Mucosa of descending colon (tissue), 3 donors: ENCODE data around the gene KRT17. TPM values are rescaled to one million over a fixed set of nuclear protein-coding genes. Genes with fewer than 3 reads are reported as not detected.
A peak's percentile ranks its signal among the peaks of the same experiment; 100 is the strongest.

Experiments
- ATAC-seq: fragments of 200-7000 bp; cut with Tn5 transposase; one replicate; pipeline ENCODE4 v1.9.1; 2020; ENCODE audit warnings: mild to moderate bottlenecking, moderate library complexity
- DNase-seq, 3 donors: peaks; one replicate each; pipeline ENCODE4 v3.0.0-alpha.2; 2020
- H3K36me3 ChIP-seq: fragments of 200-600 bp; one replicate; pipeline ENCODE4 v1.8.0; 2021; ENCODE audit warnings: low read depth, mild to moderate bottlenecking
- H3K4me1 ChIP-seq: fragments of 200-600 bp; one replicate; pipeline ENCODE4 v1.8.0; 2021; ENCODE audit warnings: low read depth, mild to moderate bottlenecking
- H3K4me3 ChIP-seq: fragments of 200-600 bp; one replicate; pipeline ENCODE4 v1.8.0; 2021; ENCODE audit warnings: mild to moderate bottlenecking
- H3K9me3 ChIP-seq: fragments of 200-600 bp; one replicate; pipeline ENCODE4 v1.8.0; 2021; ENCODE audit warnings: mild to moderate bottlenecking
- intact Hi-C, 2 donors: fragments of 100-400 bp; cut with DNase I in 1 of 2; cut with micrococcal nuclease in 1 of 2; formaldehyde crosslinking; loops; one replicate each; pipeline versions ENCODE4 v1.11.0 to v1.11.1; 2022; cut with DNase I, micrococcal nuclease
- total RNA-seq, 3 donors: library from RNA; stranded (reverse); fragmentation: NEBNext Ultra II Directional in 2 of 3; extraction: Animal tissue kit (Norgen Biotek cat#: 25700) in 2 of 3; gene quantifications; one replicate each; pipeline versions ENCODE4 v1.2.1 to v1.2.4, GENCODE V29; 2021 to 2023
- TF ChIP-seq, protein P1 (sequence below): fragments of 200-600 bp; IDR thresholded peaks from one replicate; pipeline ENCODE4 v1.8.0; 2022; ENCODE audit warnings: antibody characterized with exemption, mild to moderate bottlenecking
- donor health status: DM: no; HTN: no; CAD: no; lungs with moderate emphysema.
- donor health status: DM: no; HTN: no; CAD: no.
- donor health status: DM: no; HTN: yes; CAD: no.

Gene KRT17
- total RNA-seq, 3 donors from 2014 or later, result 0.76 TPM; not detected in 2

DNA sequence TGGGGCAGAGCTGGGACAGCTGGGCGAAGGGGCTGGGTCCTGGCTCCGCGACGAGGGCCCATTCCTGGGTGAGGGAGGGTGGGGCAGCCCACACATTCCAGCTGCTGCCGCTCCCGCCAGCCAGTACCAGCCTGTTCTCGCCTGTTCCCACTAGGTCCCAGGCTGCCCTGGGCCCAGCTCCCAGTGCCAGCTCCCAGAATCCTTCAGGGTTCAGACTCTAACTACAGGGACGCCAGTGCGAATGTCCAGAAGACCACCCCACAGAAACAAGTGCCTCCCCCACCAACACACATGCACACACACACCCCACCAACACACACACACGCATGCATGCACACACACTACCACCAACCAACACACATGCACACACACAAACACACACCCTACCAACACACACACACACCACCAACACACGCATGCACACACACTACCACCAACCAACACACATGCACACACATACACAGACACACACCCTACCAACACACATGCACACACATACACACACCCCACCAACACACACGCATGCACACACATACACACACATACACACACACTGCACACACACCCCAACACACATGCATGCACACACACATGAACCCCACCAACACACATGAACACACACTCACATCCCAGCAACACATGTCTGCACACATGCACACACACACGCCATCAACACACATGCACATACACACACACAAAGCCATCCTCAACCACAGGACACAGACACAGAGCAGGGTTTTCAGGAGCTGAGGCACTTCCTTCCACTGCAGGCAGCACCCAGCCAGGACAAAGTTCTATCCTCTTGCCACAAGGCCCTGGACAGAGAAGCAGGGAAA, 27.5 kb upstream of the KRT17 start:
- H3K4me3 ChIP-seq, result no peak overlapping the region
- TF ChIP-seq, protein P1, sequence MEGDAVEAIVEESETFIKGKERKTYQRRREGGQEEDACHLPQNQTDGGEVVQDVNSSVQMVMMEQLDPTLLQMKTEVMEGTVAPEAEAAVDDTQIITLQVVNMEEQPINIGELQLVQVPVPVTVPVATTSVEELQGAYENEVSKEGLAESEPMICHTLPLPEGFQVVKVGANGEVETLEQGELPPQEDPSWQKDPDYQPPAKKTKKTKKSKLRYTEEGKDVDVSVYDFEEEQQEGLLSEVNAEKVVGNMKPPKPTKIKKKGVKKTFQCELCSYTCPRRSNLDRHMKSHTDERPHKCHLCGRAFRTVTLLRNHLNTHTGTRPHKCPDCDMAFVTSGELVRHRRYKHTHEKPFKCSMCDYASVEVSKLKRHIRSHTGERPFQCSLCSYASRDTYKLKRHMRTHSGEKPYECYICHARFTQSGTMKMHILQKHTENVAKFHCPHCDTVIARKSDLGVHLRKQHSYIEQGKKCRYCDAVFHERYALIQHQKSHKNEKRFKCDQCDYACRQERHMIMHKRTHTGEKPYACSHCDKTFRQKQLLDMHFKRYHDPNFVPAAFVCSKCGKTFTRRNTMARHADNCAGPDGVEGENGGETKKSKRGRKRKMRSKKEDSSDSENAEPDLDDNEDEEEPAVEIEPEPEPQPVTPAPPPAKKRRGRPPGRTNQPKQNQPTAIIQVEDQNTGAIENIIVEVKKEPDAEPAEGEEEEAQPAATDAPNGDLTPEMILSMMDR, result no peak
- peaks cover 79% of the 10 kb centered on the region for H3K4me1 ChIP-seq
- H3K36me3 ChIP-seq, result no peaks in the 10 kb centered on the region
- peak; percentile 91 to 93 (median 93) for DNase-seq
- no peaks in the 10 kb centered on the region for H3K9me3 ChIP-seq
- ATAC-seq, result peak; percentile 56
- intact Hi-C loops, result no loop called here

DNA sequence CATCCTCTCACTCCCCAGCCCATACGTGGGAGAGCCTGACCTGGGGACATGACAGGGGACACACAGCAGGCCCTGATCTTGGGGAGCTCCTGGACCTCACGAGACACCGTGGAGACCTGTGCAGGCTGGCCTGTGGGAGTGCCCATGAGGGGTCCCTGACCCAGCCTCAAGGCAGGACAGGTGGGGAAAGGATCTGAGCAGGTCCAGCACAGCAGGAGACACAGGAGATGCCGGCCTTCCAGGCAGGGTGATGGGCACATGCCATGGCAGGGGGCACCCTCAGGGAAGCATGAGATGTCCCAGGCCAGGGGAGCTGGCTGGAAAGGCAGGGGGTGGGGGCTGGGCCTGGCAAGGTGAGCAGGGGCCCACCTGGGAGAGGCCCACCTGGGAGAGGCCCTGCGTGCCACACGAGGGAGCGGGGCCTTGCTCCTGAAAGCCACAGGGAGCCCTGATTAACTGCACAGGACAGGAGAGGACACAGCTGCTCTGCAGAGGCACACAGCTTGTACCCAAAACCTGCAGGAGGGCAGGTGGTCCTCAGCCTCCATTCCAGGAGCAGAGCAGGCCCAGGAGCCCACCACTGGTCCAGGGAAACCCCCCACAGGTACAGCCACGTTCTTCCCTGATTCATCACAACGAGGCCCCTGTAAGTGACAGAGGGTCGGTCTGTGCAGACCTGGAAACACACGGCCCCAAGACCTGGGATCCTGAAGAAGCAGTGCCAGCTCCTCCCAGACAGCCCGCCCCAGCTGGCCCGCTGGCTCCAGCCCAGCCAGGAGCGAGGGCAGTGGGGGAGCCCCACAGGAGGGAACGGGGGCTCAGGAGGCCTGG, 26.6 kb upstream of the KRT17 start:
- H3K4me3 ChIP-seq, result no peak overlapping the region

DNA sequence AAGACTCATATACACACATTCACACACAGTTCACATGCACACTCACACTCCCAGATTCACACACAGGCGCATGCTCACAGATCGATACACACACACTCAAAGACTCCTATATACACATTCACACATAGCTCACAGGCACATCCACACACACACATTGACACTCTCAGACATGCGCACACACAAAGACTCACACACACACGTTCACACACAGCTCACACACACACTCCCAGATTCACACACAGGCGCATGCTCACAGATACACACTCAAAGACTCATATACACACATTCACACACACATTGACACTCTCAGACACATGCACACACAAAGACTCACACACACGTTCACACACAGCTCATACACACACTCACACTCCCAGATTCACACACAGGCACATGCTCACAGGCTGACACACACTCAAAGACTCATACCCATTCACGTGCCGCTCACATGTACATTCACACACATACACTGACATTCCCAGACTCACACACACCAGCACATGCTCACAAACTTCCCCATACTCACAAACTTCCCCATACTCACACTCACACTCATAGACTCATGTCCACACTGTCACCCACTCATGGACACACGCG, 25.6 kb upstream of the KRT17 start:
- H3K9me3 ChIP-seq, result no peaks in the 10 kb centered on the region
- ATAC-seq (no peak), DNase-seq (no peak)
- peaks cover 61% of the 10 kb centered on the region for H3K4me1 ChIP-seq
- TF ChIP-seq, protein P1, result no peak
- H3K4me3 ChIP-seq, result no peak overlapping the region
- H3K36me3 ChIP-seq, result no peaks in the 10 kb centered on the region
- intact Hi-C loops, result loop anchor here in 1 of 2 donors (10.0 kb wide), 1 partner anchor 95 kb away; no protein-coding TSS in a partner anchor

More for the DNA sequence above, 26.6 kb upstream of the KRT17 start:
- no peaks in the 10 kb centered on the region for H3K9me3 ChIP-seq
- no peaks in the 10 kb centered on the region for H3K36me3 ChIP-seq
- intact Hi-C loops, result no loop called here
- peak in 2 of 3 donors; percentile 55 to 61 for DNase-seq
- peaks cover 70% of the 10 kb centered on the region for H3K4me1 ChIP-seq
- TF ChIP-seq, protein P1, result no peak
- no peak for ATAC-seq

DNA sequence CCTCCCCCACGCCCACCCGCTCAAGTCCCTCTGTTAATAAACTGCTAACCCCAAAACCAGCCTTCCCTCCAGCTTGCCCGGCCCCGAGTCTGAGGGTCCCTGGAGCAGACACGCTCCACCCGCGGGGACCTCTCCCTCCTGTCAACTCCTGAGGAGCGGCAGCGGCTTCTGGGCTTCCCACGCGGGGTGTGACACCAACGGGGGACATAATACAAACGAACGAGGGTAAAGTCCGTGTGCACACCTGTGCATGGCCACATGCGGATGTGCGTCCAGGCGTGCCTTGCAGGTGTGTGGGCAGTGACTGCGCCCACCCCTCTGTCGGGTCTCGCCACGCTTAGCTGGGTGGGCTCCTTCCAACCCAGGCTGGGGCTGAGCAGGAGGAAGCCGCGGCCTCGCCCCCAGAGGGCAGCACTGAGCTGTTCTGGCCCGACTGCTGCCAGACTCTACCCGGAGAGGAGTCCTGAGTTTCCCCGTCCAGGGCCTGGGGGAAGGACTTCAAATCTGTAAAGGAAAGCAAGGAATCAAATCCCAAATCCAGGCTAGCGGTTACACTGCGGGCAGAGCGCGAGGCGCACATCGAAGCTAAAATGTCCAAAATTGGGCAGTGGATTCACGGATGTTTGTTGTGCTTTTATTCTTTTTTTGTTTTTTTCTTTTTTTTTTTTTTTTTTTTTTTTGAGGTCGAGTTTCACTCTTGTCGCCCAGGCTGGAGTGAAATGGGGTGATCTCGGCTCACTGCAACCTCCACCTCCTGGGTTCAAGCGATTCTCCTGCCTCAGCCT, 24.2 kb upstream of the KRT17 start:
- DNase-seq (peak; percentile 89 to 94 (median 92)), ATAC-seq (peak; percentile 76)
- peaks cover 46% of the 10 kb centered on the region for H3K4me1 ChIP-seq
- no peaks in the 10 kb centered on the region for H3K9me3 ChIP-seq
- H3K4me3 ChIP-seq, result no peak overlapping the region
- intact Hi-C loops, result loop anchor here in 1 of 2 donors (1.0 to 10.0 kb wide), 2 partner anchors 14 to 94 kb away; no protein-coding TSS in a partner anchor
- H3K36me3 ChIP-seq, result no peaks in the 10 kb centered on the region
- TF ChIP-seq, protein P1, result peak; percentile 80
